Prostate gland (tissue), 2 donors: ENCODE results near the gene DEFB127.

Experiments
- CTCF ChIP-seq, 4 experiments: fragments of 200-600 bp in 2 of 4; fragments of 450-650 bp in 2 of 4; sonication (generic) in 2 of 4; IDR thresholded peaks; 1 replicate in 3 of 4; 2 replicates in 1 of 4; pipeline ENCODE4 v1.5.1; 2016 to 2019; ENCODE audit warnings: antibody characterized with exemption in 4 of 4, mild to moderate bottlenecking in 2 of 4, moderate library complexity in 2 of 4
- POLR2A ChIP-seq: fragments of 450-650 bp; IDR thresholded peaks from one replicate; pipeline ENCODE4 v1.6.1; 2016; ENCODE audit warnings: antibody characterized with exemption, mild to moderate bottlenecking

- TF ChIP-seq POLR2A (no peak), CTCF (IDR thresholded peaks at IDR 0.05) (no peak)
Measured at GRCh38 chr20:198225-198624, 41.0 kb downstream of the DEFB127 start.
